Stimulated activated memory B cell treated with anti-CD40 and anti-IgM and Interleukin-4, amounts not matched to agents 10 μg/mL and 1 μg/mL and 100 μg/mL, for 72 hours (primary cell): Measurements from ENCODE around the gene NES.

Experiments used
- ATAC-seq: fragments of 150-1000 bp; cut with Tn5 transposase; 2 replicates; pipeline ENCODE4 v1.10.0; 2021
- H3K27ac Mint-ChIP-seq: one replicate; pipeline ENCODE4 v1.8.0; 2022; ENCODE audit warnings: mild to moderate bottlenecking, mixed read lengths
- H3K27me3 Mint-ChIP-seq: one replicate; pipeline ENCODE4 v1.8.0; 2022; ENCODE audit warnings: mixed read lengths
- H3K36me3 Mint-ChIP-seq: one replicate; pipeline ENCODE4 v1.8.0; 2022; ENCODE audit warnings: mixed read lengths
- H3K4me1 Mint-ChIP-seq: one replicate; pipeline ENCODE4 v1.8.0; 2022; ENCODE audit warnings: mixed read lengths
- H3K4me3 Mint-ChIP-seq: one replicate; pipeline ENCODE4 v1.8.0; 2022; ENCODE audit warnings: mild to moderate bottlenecking, moderate library complexity, mixed read lengths
- H3K9me3 Mint-ChIP-seq: one replicate; pipeline ENCODE4 v1.8.0; 2022; ENCODE audit warnings: mixed read lengths

Gene NES, protein sequence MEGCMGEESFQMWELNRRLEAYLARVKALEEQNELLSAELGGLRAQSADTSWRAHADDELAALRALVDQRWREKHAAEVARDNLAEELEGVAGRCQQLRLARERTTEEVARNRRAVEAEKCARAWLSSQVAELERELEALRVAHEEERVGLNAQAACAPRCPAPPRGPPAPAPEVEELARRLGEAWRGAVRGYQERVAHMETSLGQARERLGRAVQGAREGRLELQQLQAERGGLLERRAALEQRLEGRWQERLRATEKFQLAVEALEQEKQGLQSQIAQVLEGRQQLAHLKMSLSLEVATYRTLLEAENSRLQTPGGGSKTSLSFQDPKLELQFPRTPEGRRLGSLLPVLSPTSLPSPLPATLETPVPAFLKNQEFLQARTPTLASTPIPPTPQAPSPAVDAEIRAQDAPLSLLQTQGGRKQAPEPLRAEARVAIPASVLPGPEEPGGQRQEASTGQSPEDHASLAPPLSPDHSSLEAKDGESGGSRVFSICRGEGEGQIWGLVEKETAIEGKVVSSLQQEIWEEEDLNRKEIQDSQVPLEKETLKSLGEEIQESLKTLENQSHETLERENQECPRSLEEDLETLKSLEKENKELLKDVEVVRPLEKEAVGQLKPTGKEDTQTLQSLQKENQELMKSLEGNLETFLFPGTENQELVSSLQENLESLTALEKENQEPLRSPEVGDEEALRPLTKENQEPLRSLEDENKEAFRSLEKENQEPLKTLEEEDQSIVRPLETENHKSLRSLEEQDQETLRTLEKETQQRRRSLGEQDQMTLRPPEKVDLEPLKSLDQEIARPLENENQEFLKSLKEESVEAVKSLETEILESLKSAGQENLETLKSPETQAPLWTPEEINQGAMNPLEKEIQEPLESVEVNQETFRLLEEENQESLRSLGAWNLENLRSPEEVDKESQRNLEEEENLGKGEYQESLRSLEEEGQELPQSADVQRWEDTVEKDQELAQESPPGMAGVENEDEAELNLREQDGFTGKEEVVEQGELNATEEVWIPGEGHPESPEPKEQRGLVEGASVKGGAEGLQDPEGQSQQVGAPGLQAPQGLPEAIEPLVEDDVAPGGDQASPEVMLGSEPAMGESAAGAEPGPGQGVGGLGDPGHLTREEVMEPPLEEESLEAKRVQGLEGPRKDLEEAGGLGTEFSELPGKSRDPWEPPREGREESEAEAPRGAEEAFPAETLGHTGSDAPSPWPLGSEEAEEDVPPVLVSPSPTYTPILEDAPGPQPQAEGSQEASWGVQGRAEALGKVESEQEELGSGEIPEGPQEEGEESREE (N-terminal part only)

DNA sequence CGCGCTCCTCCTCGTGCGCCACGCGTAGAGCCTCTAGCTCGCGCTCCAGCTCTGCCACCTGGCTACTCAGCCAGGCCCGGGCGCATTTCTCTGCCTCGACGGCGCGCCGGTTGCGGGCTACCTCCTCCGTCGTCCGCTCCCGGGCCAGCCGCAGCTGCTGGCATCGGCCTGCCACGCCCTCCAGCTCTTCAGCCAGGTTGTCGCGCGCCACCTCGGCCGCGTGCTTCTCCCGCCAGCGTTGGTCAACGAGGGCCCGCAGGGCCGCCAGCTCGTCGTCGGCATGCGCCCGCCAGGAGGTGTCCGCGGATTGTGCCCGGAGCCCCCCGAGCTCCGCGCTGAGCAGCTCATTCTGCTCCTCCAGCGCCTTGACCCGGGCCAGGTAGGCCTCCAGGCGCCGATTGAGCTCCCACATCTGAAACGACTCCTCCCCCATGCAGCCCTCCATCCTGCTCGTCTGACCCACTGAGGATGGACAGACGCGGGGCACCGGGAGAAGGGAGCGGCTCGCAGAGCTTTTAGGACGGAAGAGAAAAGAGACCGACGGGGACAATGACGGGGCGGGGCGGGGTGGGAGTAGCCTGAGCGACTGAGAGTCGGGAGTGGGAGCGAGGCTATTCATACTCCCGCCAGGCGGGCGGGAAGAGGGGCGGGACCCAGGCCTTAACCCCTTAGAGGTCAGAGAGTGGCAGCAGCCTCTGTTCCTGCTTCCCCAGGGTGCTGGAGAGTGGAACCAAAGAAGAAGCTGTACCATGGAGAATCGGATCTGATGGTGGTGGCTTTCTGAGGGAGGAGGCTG, at the start of gene NES:
Gene NES, minus strand, starts transcription at position 588 of the 796 bp plus-strand sequence. Its CDS starts 143 bp downstream, at position 445.
- no peak within 1 kb of the TSS for H3K27ac Mint-ChIP-seq
- H3K9me3 Mint-ChIP-seq = no peaks in the 10 kb centered on the region
- no peak for ATAC-seq
- H3K4me1 Mint-ChIP-seq = peaks cover 19% of the 10 kb centered on the region
- H3K27me3 Mint-ChIP-seq = peaks cover 80% of the 10 kb centered on the region
- no peak within 1 kb of the TSS for H3K4me3 Mint-ChIP-seq
- H3K36me3 Mint-ChIP-seq = no peaks in the 10 kb centered on the region

DNA sequence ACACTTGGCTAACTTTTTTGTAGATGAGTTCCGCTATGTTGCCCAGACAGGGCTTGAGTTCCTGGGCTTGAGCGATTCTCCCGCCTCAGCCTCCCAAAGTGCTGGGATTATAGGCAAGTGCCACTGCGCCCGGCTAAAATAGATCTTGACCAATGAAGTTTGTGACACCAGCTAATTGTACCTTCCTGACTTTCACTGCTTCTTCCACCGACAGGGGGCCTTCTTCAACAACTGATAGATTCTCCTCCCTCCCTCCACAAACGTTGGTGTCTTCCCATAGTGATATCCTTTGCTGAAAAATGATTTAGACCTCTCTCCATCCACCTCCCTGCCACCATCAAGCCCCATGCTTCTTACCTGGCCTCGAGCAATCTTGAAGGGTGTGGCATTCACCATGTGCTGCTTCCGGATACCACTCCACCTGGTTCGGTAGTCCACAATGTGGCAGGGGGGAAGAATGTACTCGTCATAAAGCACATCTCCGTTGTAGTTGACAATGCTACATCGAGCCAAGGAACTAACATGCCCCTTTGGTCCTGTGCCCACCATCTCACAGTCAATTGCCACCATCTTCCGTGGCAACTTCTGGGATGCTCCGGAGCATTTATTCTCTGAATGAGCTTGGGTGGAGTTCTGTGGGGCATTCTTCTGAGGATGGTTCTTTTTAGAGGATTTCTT, 49.5 kb upstream of the NES start:
- ATAC-seq = no peak
- peaks cover 33% of the 10 kb centered on the region for H3K4me1 Mint-ChIP-seq
- peaks cover 23% of the 10 kb centered on the region for H3K36me3 Mint-ChIP-seq
- no peak overlapping the region for H3K4me3 Mint-ChIP-seq
- no peaks in the 10 kb centered on the region for H3K9me3 Mint-ChIP-seq
- no peak overlapping the region for H3K27ac Mint-ChIP-seq
- H3K27me3 Mint-ChIP-seq = no peaks in the 10 kb centered on the region

DNA sequence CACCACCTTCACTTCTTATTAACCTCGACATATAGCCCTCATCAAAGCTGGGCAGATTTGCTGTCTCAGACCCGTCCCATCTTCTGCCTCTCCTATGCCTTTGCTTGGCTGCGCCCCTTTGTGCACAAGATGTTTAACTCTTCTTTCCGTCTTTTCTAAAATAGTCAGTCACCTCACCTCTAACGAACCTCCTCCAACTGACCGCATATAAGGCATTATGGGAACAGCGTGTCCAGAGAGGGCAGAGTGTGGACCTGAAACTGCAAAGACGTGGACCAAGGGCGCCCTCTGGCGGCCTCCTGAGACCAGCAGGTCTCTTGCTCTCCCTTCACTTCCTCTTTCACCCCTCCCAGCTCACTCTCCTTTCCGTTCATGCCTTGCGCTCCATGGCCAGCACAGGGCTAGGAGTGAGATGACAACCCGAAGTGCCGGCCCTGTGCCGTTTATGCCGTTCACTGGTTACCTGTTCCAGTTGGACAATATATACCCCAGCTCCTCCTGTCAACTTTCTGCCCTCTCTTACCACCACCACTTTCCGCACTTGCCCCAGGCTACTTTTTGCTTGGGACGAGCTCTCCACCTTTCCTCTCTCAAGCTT, 48.6 kb upstream of the NES start:
- Mint-ChIP-seq H3K4me1 (peaks cover 37% of the 10 kb centered on the region), H3K27ac (no peak overlapping the region), H3K36me3 (peaks cover 30% of the 10 kb centered on the region), H3K27me3 (no peaks in the 10 kb centered on the region), H3K4me3 (no peak overlapping the region), H3K9me3 (no peaks in the 10 kb centered on the region)
- ATAC-seq = peak; percentile 67

DNA sequence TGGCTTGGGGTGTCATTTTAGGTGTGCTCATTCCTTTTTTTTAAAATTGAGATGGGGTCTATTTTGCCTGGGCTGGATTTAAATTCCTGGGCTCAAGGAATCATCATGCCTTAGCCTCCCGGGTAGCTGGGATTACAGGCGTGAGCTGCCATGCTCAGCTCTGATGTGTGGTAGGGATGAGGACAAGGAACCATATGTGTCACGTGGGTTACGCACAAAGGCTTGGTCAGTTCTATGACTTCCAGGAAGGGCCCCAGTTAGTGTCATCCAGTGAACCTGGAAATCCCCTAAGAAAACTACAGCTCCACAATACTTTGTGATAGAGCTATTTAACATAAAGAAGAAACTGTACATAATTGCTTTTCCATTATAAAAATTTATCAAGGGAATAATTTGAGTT, 44.3 kb upstream of the NES start:
- Mint-ChIP-seq H3K4me3 (no peak overlapping the region), H3K27ac (no peak overlapping the region), H3K9me3 (no peaks in the 10 kb centered on the region), H3K27me3 (no peaks in the 10 kb centered on the region), H3K36me3 (peaks cover 38% of the 10 kb centered on the region), H3K4me1 (peaks cover 21% of the 10 kb centered on the region)
- ATAC-seq = no peak

DNA sequence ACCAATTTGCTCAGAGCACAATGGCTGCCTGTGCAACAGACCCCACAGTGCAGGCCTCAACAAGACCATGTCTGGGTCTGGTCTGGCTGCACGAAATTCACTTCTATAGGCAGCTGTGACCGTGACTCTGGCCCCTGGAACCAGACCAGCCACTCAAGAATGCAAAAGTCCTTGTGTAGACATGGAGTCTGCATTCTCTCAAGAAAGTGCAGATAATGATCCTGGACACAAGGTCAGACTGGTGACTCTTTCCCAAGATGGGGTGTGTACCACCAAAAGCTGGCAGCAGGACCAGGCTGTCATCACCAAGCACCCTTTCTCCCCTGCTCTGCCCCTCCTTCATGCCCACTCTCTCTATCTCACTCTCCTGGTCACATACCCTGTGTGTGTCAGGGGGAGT, 43.9 kb upstream of the NES start:
- peaks cover 21% of the 10 kb centered on the region for H3K4me1 Mint-ChIP-seq
- no peaks in the 10 kb centered on the region for H3K9me3 Mint-ChIP-seq
- H3K4me3 Mint-ChIP-seq = no peak overlapping the region
- no peak for ATAC-seq
- no peak overlapping the region for H3K27ac Mint-ChIP-seq
- no peaks in the 10 kb centered on the region for H3K27me3 Mint-ChIP-seq
- peaks cover 41% of the 10 kb centered on the region for H3K36me3 Mint-ChIP-seq

DNA sequence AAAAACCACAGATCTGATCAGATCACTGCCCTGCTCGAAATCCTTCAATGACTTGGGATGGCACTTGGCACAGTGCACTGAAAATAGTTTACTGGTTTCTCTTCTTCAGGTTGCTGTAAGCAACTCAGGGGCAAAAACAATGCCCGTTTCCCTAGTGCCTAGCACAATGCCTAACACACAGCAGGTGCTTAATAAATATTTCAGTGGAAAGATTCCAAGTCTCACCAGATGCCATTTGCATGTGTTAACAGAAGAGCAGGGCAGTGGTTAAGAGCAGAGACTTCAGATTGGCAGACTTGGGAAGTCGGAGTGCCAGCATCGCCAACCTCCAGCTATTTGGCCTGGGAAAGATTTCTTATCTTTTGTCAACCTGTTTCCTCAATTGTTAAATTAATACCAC, 40.1 kb upstream of the NES start:
- ATAC-seq = no peak
- H3K36me3 Mint-ChIP-seq = peaks cover 34% of the 10 kb centered on the region
- no peak overlapping the region for H3K27ac Mint-ChIP-seq
- no peaks in the 10 kb centered on the region for H3K9me3 Mint-ChIP-seq
- no peaks in the 10 kb centered on the region for H3K27me3 Mint-ChIP-seq
- H3K4me3 Mint-ChIP-seq = no peak overlapping the region
- peaks cover 4% of the 10 kb centered on the region for H3K4me1 Mint-ChIP-seq

DNA sequence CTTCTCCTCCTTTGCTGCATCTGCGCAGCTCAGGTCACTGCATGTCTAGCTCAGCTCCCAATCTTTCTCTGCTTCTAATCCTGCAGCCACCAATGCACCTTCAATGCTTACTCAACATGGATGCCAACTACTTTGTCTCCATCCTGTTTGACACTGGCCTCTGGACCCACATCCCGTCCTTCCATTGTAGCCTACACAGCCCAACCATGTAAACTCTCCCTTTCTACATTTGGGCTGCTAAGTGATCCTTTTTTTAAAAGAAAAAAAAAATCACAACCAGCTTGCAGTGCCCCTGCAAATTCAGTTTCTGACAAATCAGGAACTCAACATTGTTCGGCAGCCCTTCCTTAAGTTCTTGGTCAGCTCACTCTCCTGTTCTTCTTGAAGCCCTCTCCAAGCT, 37.6 kb upstream of the NES start:
- Mint-ChIP-seq H3K4me3 (no peak overlapping the region), H3K9me3 (no peaks in the 10 kb centered on the region), H3K36me3 (peaks cover 27% of the 10 kb centered on the region), H3K27ac (no peak overlapping the region), H3K27me3 (no peaks in the 10 kb centered on the region), H3K4me1 (no peaks in the 10 kb centered on the region)
- ATAC-seq = no peak

DNA sequence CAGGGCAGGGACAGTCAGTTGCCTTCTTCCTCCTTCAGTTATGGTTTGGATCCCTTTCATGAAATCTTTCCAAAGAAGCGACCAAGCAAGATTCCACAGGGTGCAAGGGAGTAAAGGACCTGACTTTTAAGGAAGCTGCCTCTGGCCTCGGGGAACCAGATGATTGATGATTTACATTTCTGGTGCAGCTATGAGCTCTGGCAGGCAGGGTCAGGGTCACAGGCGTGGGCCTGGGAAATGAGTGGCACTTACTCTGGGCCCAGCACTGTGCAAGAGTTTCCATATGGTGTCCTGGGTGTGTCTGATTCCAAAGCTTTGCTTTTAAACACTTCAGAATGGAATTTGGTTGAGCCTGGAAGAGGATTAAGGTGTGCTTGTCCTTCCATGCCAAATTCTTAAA, 35.4 kb upstream of the NES start:
- no peak for ATAC-seq
- Mint-ChIP-seq H3K36me3 (peaks cover 27% of the 10 kb centered on the region), H3K4me1 (no peaks in the 10 kb centered on the region)

DNA sequence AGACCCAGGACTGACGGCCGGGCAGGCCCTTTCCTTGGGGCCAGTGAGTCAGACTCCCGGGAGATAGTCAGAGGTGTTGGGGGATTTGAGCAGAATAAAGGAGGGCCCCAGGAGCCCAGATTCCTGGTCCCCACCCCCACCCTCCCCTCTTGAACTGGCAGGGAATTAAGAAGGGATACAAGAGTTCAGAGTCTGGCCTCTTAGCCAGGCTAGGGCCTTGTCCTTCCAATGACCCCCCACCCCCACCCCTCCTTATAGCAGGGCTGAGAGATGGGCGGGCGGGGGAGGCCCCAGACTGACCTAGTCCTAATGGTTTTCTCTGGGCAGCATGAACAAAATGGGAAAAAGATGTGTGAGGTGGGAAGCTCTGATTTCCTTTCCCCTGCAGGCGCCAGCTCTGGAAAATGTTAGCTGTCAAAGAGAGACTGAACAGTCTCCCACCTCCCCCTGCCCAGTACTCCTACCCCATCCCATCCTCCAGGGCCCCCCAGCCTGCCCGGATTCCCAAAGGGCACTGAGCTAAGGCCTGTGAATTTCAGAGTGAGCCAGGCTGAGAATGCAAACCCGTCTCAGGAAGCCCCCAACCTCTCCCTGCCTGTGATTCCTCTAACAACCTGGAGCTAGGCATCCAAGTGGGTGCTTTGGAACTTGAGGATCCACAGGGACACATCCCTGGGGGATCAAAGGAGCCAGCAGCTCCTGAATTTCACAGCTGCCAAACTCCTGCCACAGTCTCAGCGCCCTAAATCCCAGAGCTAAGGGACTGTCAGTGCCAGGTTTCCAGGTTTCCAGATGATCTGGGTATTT, 34.0 kb upstream of the NES start:
- no peak for ATAC-seq
- Mint-ChIP-seq H3K27me3 (no peaks in the 10 kb centered on the region), H3K27ac (no peak overlapping the region), H3K9me3 (no peaks in the 10 kb centered on the region), H3K4me1 (peaks cover 8% of the 10 kb centered on the region), H3K36me3 (peaks cover 17% of the 10 kb centered on the region), H3K4me3 (no peak overlapping the region)

More for the DNA sequence above, 35.4 kb upstream of the NES start:
- Mint-ChIP-seq H3K27me3 (no peaks in the 10 kb centered on the region), H3K27ac (no peak overlapping the region), H3K9me3 (no peaks in the 10 kb centered on the region), H3K4me3 (no peak overlapping the region)

DNA sequence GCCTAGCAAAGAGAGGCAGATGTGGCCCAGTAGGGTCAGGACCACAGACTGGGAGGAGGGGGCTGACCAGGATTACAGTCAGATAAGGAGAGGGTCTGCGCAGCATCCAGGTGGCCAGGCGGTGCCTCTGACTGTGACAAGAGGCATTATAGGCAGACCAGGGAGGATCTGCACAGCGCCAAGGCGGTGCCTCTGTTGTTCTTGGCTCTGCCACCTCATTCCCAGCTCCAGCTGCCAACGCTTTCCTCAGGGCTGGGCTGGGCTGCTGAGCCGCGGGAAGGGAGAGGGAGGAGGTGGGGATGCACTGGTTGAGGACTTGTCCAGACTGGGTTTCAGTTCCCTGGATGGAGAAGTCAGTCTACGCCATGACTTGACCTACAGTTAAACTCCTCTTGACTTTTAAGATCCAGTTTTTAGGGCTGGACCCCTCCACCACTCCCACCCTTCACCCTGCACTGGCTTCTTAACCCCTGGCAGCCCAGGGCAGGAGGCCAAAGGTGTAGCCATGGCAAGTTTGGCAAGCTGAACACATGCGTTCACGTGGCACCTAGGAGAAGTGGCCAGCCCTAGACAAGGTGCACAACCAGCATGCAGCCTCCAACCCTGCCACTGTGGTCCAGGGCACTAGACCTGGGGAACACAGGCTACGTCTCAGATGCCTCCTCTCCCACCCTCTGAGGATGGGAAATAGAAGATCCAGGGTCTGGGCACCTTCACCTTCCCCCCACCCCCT, 32.7 kb upstream of the NES start:
- ATAC-seq = no peak
- H3K36me3 Mint-ChIP-seq = peaks cover 5% of the 10 kb centered on the region
- peaks cover 20% of the 10 kb centered on the region for H3K4me1 Mint-ChIP-seq
- peaks cover 4% of the 10 kb centered on the region for H3K27me3 Mint-ChIP-seq
- H3K9me3 Mint-ChIP-seq = no peaks in the 10 kb centered on the region
- no peak overlapping the region for H3K4me3 Mint-ChIP-seq
- no peak overlapping the region for H3K27ac Mint-ChIP-seq

DNA sequence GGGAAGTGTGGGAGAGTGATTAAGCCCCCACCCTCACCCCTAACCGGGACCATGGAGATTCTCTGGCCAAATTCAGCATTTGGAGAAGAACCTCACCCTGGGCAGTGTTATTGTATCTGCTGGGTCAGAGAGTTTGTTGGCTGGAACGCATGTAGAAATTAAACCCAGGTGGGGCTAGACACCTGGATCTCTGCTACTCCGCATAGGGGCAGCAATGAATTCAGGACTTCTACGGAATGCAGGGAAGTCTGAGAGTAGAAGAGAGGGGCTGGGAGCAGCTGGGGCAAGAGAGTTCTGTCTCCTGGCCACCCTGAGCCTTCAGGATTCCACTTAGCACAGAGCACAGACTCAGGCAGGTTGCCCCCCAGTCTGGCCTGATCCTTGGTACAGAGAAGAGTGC, 31.8 kb upstream of the NES start:
- H3K4me3 Mint-ChIP-seq = no peak overlapping the region
- H3K27me3 Mint-ChIP-seq = peaks cover 13% of the 10 kb centered on the region
- H3K27ac Mint-ChIP-seq = no peak overlapping the region

DNA sequence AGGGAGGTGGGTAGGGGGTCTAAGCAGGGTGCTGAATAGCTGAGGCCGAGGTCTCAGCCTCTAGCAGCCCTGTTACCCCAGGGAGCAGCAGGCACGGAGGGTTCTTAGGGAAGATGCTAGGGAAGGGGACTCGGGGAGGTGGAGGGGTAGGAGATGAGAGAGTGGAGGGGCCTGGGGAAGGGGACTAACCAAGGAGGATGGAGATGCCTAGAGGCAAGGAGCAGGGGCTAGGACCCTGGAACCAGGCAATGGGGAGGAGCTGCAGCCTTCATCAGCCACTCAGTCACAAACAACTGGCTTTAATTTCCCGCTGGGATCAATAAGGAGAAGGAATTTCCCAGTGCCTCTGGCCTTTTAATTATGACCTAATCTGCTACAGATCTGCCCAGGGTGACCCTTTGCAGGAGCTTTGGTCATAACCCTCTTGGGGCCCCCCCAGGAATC, 31.0 kb upstream of the NES start:
- peaks cover 21% of the 10 kb centered on the region for H3K27me3 Mint-ChIP-seq
- H3K9me3 Mint-ChIP-seq = no peaks in the 10 kb centered on the region
- H3K4me3 Mint-ChIP-seq = no peak overlapping the region
- H3K27ac Mint-ChIP-seq = no peak overlapping the region
- peaks cover 29% of the 10 kb centered on the region for H3K4me1 Mint-ChIP-seq
- ATAC-seq = no peak
- no peaks in the 10 kb centered on the region for H3K36me3 Mint-ChIP-seq

More for the DNA sequence above, 31.8 kb upstream of the NES start:
- H3K4me1 Mint-ChIP-seq = peaks cover 29% of the 10 kb centered on the region
- no peak for ATAC-seq
- no peaks in the 10 kb centered on the region for H3K36me3 Mint-ChIP-seq
- H3K9me3 Mint-ChIP-seq = no peaks in the 10 kb centered on the region
